ENCODE data around the gene KLF13.

The KLF13 gene

GRCh38 chr15:31326156-31326874 lies at the start of gene KLF13:
Gene KLF13 (plus strand): TSS chr15:31326835. CDS start chr15:31327213, 378 bp downstream.
- peak; percentile 99 for DNase-seq (ENCODE audit: low read depth in 2 of 2)

- DNase-seq (ENCODE audit: low read depth in 2 of 2): no peak
These were observed 49.1 kb upstream of the KLF13 start for GRCh38 chr15:31277335-31278060.

GRCh38 chr15:31278061-31278445 lies 48.6 kb upstream of the KLF13 start:
- no peak for DNase-seq (ENCODE audit: low read depth in 2 of 2)

- no peak for DNase-seq (ENCODE audit: low read depth in 2 of 2)
These were observed 48.0 kb upstream of the KLF13 start for GRCh38 chr15:31278544-31279220.

- no peak for DNase-seq (ENCODE audit: low read depth in 2 of 2)
These were observed 47.2 kb upstream of the KLF13 start for GRCh38 chr15:31279221-31280045.

- no peak for DNase-seq (ENCODE audit: low read depth in 2 of 2)
These were observed 46.4 kb upstream of the KLF13 start for GRCh38 chr15:31280046-31280830.

GRCh38 chr15:31280831-31281216 lies 45.8 kb upstream of the KLF13 start:
- no peak for DNase-seq (ENCODE audit: low read depth in 2 of 2)

- no peak for DNase-seq (ENCODE audit: low read depth in 2 of 2)
These were observed 43.6 kb upstream of the KLF13 start for GRCh38 chr15:31283043-31283442.

GRCh38 chr15:31285772-31286261 lies 40.8 kb upstream of the KLF13 start:
- no peak for DNase-seq (ENCODE audit: low read depth in 2 of 2)

- no peak for DNase-seq (ENCODE audit: low read depth in 2 of 2)
These were observed 35.5 kb upstream of the KLF13 start for GRCh38 chr15:31291048-31291578.

GRCh38 chr15:31292391-31293015 lies 34.1 kb upstream of the KLF13 start:
- no peak for DNase-seq (ENCODE audit: low read depth in 2 of 2)

GRCh38 chr15:31293655-31294054 lies 33.0 kb upstream of the KLF13 start:
- no peak for DNase-seq (ENCODE audit: low read depth in 2 of 2)

- no peak for DNase-seq (ENCODE audit: low read depth in 2 of 2)
These were observed 32.6 kb upstream of the KLF13 start for GRCh38 chr15:31294067-31294466.

- no peak for DNase-seq (ENCODE audit: low read depth in 2 of 2)
These were observed 31.0 kb upstream of the KLF13 start for GRCh38 chr15:31295658-31296057.

- DNase-seq (ENCODE audit: low read depth in 2 of 2): no peak
These were observed 30.4 kb upstream of the KLF13 start for GRCh38 chr15:31296219-31296645.

- DNase-seq (ENCODE audit: low read depth in 2 of 2): no peak
These were observed 29.7 kb upstream of the KLF13 start for GRCh38 chr15:31296646-31297574.

- DNase-seq (ENCODE audit: low read depth in 2 of 2): no peak
These were observed 28.8 kb upstream of the KLF13 start for GRCh38 chr15:31297575-31298456.

GRCh38 chr15:31298707-31299172 lies 27.9 kb upstream of the KLF13 start:
- no peak for DNase-seq (ENCODE audit: low read depth in 2 of 2)

Measured in stimulated activated CD8-positive, alpha-beta memory T cell treated with anti-CD3 and anti-CD28 coated beads, Interleukin-2, amount 100 ng/mL, for 1 hour (primary cell).